ENCODE measurements around the gene RPS26. TPM values are rescaled to one million over a fixed set of nuclear protein-coding genes. Genes with fewer than 3 reads are reported as not detected.
"Not testable (repeated sequence)": the region's sequence is repeated elsewhere in the genome, so short reads cannot be mapped to it uniquely, and the experiment has no call there.

Gene RPS26
- total RNA-seq, 3 donors from 2014 or later = 28.8 to 81.1 (median 34.5) TPM

DNA sequence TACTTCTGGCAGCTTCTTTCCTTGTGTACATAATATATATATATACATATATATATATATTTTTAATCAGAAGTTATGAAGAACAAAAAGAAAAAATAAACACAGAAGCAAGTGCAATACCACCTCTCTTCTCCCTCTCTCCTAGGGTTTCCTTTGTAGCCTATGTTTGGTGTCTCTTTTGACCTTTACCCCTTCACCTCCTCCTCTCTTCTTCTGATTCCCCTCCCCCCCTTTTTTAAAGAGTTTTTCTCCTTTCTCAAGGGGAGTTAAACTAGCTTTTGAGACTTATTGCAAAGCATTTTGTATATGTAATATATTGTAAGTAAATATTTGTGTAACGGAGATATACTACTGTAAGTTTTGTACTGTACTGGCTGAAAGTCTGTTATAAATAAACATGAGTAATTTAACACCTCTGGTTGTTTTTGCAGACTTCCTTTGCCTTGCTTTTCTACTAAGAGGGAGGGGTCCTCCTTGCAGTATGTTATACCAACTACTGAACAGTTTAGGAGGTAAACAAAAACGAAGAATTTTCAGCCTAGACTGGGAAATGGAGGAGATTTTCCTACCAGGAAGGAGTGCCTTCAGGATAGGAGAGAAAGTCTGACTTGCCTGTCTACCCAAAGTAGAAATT is 3.6 kb upstream of the RPS26 start:
- H3K36me3 ChIP-seq (ENCODE audit: low read depth) = no peaks in the 10 kb centered on the region
- intact Hi-C loops (cut with DNase I, micrococcal nuclease) = no loop called here
- no peak overlapping the region for H3K4me3 ChIP-seq
- peaks cover 9% of the 10 kb centered on the region for H3K4me1 ChIP-seq (ENCODE audit: low read depth)
- DNase-seq (no peak), ATAC-seq (no peak)
- no peaks in the 10 kb centered on the region for H3K9me3 ChIP-seq
- TF ChIP-seq, protein P1, sequence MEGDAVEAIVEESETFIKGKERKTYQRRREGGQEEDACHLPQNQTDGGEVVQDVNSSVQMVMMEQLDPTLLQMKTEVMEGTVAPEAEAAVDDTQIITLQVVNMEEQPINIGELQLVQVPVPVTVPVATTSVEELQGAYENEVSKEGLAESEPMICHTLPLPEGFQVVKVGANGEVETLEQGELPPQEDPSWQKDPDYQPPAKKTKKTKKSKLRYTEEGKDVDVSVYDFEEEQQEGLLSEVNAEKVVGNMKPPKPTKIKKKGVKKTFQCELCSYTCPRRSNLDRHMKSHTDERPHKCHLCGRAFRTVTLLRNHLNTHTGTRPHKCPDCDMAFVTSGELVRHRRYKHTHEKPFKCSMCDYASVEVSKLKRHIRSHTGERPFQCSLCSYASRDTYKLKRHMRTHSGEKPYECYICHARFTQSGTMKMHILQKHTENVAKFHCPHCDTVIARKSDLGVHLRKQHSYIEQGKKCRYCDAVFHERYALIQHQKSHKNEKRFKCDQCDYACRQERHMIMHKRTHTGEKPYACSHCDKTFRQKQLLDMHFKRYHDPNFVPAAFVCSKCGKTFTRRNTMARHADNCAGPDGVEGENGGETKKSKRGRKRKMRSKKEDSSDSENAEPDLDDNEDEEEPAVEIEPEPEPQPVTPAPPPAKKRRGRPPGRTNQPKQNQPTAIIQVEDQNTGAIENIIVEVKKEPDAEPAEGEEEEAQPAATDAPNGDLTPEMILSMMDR (IDR thresholded peaks at IDR 0.05) = no peak

DNA sequence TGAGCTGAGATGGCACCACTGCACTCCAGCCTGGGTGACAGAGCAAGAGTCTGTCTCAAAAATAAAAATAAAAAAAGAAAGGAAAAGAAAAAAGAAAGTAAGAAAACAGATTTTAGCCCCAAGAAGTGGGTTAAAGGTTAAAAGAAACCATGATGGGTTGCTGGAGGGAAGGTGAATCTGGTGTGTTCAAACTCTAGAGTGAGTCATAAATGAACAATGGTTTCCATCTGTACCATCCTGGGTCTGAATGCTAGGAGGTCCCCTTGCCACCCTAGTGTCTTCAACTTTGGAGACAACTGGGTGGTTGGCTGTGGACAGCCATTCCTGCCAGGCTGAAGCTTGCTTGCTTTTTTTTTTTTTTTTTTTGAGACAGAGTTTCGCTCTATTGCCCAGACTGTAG is 1.6 kb upstream of the RPS26 start:
- DNase-seq (no peak), ATAC-seq (no peak)
- TF ChIP-seq, protein P1 (IDR thresholded peaks at IDR 0.05) = no peak
- no peaks in the 10 kb centered on the region for H3K36me3 ChIP-seq (ENCODE audit: low read depth)
- H3K9me3 ChIP-seq = no peaks in the 10 kb centered on the region
- intact Hi-C loops (cut with DNase I, micrococcal nuclease) = no loop called here
- H3K4me1 ChIP-seq (ENCODE audit: low read depth) = peaks cover 20% of the 10 kb centered on the region
- H3K4me3 ChIP-seq = no peak overlapping the region

DNA sequence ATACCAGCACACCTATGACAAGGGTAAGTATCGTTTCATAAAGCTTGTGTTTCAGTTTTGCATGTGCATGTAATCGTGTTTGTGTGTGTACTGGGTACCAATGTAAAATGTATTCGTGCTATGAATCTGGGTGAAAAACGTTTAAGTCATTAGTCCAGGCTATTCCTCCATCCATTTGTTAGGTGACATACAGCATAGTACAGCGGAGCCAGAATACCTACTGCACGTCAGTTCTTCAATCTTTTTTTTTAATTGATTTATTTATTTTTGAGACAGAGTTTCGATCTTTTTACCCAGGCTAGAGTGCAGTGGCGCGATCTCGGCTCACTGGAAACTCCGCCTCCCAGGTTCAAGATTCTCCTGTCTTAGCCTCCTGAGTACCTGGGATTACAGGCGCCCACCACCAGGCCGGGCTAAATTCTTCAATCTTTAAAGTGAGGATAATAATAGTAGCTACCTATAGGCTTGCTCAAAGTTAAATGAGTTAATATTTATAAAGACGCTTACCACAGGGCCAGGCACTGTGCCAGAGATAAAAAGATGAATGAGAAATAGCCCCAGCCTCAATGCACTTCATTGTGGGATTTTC is 661 bp upstream of the RPS26 start:
- ATAC-seq (no peak), DNase-seq (peak in 1 of 3 donors; percentile 38)
- TF ChIP-seq, protein P1 (IDR thresholded peaks at IDR 0.05) = no peak
- Histone ChIP-seq H3K9me3 (no peaks in the 10 kb centered on the region), H3K36me3 (ENCODE audit: low read depth) (no peaks in the 10 kb centered on the region), H3K4me3 (no peak overlapping the region), H3K4me1 (ENCODE audit: low read depth) (peaks cover 20% of the 10 kb centered on the region)
- intact Hi-C loops (cut with DNase I, micrococcal nuclease) = no loop called here

DNA sequence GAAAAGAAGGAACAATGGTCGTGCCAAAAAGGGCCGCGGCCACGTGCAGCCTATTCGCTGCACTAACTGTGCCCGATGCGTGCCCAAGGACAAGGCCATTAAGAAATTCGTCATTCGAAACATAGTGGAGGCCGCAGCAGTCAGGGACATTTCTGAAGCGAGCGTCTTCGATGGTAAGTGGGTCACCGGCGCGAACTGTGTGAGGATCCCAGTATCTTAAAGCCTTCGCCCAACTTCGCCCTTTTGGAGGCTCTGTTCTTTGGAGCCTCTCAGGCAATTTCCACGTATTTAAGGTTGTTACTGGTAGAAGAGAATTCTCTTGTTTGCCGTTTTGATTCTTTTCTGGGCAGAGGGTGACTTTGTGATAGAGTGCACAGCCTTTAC is 704 bp downstream of the RPS26 start:
- ATAC-seq; H3K36me3 ChIP-seq (ENCODE audit: low read depth); intact Hi-C loops (cut with DNase I, micrococcal nuclease); H3K9me3 ChIP-seq: not testable (repeated sequence)
- DNase-seq = peak in 1 of 3 donors; percentile 23
- Histone ChIP-seq H3K4me3 (peak overlapping the region; percentile 70), H3K4me1 (ENCODE audit: low read depth) (peaks cover 20% of the 10 kb centered on the region)

DNA sequence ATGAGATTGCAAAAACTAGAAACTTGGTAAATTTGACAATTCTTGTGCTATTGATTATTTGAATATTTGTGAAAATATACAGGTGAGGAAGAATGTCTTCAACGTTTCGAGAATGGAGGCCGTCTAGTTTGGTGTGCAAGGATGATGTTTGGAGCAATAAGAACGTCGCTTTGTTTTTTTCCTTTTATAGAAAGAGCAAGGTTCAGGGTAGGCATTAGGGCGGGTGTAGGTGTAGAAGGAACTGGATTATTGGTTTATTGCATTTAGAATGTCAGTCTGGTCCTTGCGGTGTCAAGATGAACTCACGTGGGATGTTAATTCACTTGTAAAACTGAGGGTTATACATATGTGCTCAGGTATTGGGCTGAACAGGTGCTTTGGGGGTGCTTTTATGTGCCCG is 1.1 kb downstream of the RPS26 start:
- no peaks in the 10 kb centered on the region for H3K9me3 ChIP-seq
- peak overlapping the region; percentile 70 for H3K4me3 ChIP-seq
- DNase-seq (peak in 1 of 3 donors; percentile 52), ATAC-seq (peak; percentile 55)
- no peaks in the 10 kb centered on the region for H3K36me3 ChIP-seq (ENCODE audit: low read depth)
- TF ChIP-seq, protein P1 (IDR thresholded peaks at IDR 0.05) = no peak
- intact Hi-C loops (cut with DNase I, micrococcal nuclease) = no loop called here
- H3K4me1 ChIP-seq (ENCODE audit: low read depth) = peaks cover 20% of the 10 kb centered on the region

DNA sequence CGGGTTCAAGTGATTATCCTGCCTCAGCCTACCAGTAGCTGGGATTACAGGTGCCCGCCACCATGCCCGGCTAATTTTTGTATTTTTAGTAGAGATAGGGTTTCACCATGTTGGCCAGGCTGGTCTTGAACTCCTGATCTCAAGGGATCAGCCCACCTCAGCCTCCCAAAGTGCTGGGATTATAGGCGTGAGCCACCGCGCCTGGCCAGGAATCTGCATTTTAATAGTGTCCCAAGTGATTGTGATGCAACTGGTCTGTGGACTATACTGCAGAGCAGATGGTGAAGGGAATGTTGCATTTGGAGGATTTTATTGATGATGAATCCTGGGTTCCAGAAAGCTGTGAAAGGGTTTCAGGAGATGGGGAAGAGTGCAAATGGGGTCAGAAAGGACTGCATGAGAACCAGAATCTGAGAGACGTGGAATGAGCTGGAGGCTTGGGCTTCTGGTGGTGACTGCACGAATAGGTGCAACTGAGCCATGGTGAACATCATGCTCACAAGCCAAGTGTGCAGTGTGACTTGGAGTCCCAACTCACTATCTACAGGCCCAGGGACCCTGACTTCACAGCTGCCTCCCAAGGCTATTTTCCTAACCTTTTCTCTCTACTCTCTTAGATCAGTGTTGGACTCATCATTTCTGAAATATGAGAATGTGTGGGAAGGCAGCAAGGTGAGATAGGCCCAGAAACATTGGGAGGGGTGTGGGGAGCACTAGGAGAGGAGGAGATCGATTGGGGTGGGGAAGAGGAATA is 4.5 kb downstream of the RPS26 start:
- ATAC-seq (no peak), DNase-seq (no peak)
- TF ChIP-seq, protein P1 (IDR thresholded peaks at IDR 0.05) = no peak
- intact Hi-C loops (cut with DNase I, micrococcal nuclease) = no loop called here
- no peaks in the 10 kb centered on the region for H3K36me3 ChIP-seq (ENCODE audit: low read depth)
- no peak overlapping the region for H3K4me3 ChIP-seq
- no peaks in the 10 kb centered on the region for H3K9me3 ChIP-seq
- peaks cover 19% of the 10 kb centered on the region for H3K4me1 ChIP-seq (ENCODE audit: low read depth)
